ENCODE data around the gene HPCAL1.

GRCh38 chr2:10439971-10440370, 137.3 kb downstream of the HPCAL1 start:
- TF ChIP-seq, protein P1, sequence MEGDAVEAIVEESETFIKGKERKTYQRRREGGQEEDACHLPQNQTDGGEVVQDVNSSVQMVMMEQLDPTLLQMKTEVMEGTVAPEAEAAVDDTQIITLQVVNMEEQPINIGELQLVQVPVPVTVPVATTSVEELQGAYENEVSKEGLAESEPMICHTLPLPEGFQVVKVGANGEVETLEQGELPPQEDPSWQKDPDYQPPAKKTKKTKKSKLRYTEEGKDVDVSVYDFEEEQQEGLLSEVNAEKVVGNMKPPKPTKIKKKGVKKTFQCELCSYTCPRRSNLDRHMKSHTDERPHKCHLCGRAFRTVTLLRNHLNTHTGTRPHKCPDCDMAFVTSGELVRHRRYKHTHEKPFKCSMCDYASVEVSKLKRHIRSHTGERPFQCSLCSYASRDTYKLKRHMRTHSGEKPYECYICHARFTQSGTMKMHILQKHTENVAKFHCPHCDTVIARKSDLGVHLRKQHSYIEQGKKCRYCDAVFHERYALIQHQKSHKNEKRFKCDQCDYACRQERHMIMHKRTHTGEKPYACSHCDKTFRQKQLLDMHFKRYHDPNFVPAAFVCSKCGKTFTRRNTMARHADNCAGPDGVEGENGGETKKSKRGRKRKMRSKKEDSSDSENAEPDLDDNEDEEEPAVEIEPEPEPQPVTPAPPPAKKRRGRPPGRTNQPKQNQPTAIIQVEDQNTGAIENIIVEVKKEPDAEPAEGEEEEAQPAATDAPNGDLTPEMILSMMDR (IDR thresholded peaks at IDR 0.05): no peak
- TF ChIP-seq POLR2AphosphoS5 (IDR thresholded peaks at IDR 0.05) (no peak), POLR2A (IDR thresholded peaks at IDR 0.05) (no peak)
